DMS153 treated with DMSO at 0.1 percent for 48 hours (cell line): ENCODE results near the gene IQSEC3.
"Not testable (repeated sequence)": the region's sequence is repeated elsewhere in the genome, so short reads cannot be mapped to it uniquely, and the experiment has no call there.

Source experiments
- DNase-seq: peaks from one replicate; lab custom pipeline; 2025; ENCODE audit not compliant: unreplicated experiment; lab: John Stamatoyannopoulos, UW

IQSEC3 gene

DNA sequence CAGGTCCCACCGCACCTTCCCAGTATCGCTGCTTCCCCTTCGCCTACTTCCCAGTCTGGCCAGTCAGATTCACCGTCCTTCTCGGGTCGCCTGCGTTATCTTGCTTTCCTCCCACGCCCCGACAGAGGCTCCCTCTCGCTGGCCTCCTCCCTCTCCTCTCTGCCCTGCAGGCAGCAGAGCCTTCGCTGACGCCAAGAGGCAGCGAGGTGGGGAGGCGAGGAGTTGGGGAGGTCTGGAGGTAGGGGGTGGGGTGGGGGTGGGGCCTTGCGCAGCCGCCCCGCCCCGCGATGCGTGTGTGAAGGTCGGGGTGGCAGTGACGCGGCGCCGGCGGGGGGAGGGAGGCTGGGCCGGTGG is at the start of gene IQSEC3:
TSS of gene IQSEC3 (plus strand) at position 340 of the 354 bp plus-strand sequence. CDS start 116 bp downstream, outside the sequence.
- DNase-seq: not testable (repeated sequence)

DNA sequence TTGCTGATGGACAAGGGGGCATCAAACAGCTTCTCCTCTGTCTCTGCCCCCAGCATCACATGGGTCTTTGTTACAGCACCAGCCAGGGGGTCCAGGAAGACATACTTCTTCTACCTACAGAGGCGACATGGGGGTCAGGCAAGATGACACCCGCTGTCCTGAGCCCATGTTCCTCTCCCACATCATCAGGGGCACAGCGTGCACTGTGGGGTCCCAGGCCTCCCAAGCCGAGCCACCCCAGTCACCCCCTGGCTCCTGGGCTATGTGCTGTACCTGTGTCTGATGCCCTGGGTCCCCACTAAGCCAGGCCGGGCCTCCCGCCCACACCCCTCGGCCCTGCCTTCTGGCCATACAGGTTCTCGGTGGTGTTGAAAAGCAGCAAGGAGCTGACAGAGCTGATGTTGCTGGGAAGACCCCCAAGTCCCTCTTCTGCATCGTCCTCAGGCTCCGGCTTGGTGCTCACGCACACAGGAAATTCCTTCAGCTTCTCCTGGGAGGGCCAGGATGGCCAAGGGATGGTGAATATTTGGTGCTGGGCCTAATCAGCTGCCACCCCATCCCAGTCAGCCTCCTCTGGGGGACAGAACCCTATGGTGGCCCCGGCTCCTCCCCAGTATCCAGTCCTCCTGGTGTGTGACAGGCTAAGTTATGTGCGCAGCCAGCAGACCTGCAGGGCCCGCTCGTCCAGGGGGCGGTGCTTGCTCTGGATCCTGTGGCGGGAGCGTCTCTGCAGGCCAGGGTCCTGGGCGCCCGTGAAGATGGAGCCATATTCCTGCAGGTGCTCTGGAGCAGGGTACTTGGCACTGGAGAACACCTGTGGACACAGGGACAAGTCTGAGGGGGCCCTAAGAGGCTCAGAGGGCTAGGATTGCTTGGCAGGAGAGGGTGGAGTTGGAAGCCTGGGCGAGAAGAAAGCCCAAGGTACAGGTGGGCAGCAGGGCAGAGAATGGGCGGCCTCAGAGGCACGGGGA is 48.9 kb upstream of the IQSEC3 start:
- DNase-seq: not testable (repeated sequence)

DNA sequence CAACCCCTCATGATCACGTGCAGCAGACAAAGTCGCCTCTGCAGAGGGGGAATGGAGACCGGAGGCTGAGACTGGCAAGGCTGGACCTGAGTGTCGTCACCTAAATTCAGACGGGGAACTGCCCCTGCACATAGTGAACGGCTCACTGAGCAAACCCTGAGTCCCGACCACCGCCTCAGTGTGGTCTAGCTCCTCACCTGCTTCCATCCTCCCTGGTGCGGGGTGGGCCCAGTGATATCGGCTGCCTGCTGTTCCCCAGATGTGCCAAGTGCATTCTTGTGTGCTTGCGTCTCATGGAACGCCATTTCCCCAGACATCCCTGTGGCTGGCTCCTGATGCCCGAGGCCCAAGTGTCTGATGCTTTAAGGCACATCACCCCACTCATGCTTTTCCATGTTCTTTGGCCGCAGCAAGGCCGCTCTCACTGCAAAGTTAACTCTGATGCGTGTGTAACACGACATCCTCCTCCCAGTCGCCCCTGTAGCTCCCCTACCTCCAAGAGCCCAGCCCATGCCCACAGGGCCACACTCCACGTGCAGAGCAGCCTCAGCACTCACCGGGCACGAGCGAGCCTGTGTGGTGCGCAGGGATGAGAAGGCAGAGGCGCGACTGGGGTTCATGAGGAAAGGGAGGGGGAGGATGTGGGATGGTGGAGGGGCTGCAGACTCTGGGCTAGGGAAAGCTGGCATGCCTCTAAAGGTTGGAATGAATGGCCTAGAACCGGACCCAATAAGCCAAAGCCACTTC is 47.6 kb upstream of the IQSEC3 start:
- DNase-seq: not testable (repeated sequence)

DNA sequence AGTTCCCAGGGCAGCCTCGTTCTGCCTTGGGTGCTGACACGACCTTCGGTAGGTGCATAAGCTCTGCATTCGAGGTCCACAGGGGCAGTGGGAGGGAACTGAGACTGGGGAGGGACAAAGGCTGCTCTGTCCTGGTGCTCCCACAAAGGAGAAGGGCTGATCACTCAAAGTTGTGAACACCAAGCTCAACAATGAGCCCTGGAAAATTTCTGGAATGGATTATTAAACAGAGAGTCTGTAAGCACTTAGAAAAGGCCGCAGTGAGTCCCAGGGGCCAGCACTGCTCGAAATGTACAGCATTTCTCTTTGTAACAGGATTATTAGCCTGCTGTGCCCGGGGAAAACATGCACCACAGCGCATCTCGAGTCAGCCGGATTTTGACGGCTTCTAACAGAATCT is 46.7 kb upstream of the IQSEC3 start:
- DNase-seq: not testable (repeated sequence)

DNA sequence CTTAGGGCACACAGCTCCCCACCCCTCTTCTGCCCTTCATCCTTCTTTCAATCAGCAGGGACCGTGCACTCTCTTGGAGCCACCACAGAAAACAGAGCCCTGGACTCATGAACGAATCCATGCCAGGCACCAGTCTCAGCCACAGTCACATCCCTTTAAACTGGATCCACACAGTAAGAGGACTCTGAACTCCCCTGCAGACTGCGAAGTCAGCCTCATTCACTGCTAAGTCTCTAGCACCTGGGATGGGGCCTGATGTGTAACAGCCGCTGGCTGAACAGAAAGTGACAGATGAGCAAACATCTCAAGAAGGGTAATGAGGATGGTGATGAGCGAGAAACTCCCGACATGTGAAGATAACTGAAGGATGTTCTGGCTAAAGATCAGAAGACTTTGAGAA is 45.8 kb upstream of the IQSEC3 start:
- no peak for DNase-seq

DNA sequence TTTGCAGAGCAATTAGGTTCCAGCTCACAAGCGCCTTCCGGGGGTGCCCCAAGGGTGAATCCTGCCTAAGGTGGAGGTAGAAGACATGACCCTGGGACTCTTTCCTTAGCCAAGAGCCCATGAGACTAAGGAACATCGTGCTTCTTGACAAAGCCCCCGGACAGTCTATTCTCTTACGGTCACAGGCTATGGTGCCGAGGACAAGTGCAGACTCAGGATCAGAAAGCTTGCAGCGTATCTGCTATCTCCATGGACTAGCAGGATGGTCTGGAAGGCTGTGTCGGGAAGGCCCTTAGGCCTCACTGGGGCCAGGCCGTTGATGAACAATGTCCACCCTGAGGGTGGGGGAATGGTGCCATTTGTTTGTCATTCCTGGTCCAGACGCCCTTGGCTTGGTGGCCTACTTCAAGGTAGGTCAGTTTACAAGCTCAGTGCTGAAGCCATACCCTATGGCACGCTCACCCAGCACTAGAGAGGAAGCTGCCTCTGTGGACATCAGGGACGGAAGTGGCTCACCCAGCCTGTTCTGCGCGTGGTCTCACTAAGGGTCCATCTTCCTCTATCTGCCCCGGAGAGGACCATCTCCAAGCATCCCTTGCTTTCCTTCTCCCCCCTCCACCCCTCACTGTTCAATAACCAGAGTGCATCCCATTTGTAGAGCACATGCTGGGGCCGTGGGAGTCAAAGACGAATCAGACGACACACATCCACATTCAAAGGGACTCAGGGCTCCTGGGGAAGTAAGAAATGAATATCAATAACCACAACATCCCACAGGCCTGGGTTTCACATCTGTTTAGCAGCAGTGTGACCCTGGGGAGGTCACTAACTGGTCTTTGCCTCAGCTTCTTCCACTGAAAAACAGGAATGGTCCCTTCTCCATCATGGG is 45.0 kb upstream of the IQSEC3 start:
- DNase-seq: no peak

DNA sequence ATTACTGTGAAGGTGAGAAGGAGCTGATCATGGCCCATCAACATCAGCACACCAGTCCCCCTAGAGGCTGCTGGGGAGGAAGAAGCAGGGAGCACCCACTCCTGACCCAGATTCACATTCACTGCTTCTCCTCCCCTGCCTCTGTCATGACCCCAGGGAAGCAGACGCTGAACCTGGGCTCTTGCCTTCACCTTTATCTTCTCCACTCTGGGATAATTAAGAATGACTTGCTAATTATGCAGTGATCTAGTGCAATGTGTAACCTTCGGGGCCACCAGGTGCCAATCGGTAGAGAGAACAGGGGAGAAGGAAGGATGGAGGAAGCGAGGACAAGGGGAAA is 44.4 kb upstream of the IQSEC3 start:
- no peak for DNase-seq

DNA sequence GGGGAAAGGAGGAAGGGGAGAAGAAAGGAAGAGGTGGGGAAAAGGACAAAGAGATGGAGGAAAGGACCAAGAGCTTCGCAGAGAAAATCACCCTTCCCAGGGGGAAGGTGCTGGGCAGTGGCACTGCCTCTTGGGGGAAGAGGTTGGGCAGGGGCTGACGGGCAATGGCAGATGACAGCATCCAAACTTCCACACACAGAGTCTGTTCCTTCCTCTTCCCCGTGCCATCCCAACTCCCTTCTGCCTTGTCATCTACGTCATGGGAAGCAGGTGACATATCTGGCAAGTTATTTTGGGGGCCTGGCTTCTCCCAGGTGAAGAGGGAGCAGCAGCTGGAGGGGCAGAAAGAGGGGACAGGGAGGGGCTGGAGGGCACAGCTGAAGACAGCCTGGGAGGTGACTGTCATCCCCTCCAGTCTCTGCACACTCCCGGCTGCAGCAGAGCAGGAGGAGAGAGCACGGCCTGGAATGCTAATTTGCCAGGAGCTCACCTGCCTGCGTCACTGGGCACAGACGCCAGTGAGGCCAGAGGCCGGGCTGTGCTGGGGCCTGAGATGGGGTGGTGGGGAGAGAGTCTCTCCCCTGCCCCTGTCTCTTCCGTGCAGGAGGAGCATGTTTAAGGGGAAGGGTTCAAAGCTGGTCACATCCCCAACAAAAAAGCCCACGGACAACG is 43.9 kb upstream of the IQSEC3 start:
- no peak for DNase-seq

DNA sequence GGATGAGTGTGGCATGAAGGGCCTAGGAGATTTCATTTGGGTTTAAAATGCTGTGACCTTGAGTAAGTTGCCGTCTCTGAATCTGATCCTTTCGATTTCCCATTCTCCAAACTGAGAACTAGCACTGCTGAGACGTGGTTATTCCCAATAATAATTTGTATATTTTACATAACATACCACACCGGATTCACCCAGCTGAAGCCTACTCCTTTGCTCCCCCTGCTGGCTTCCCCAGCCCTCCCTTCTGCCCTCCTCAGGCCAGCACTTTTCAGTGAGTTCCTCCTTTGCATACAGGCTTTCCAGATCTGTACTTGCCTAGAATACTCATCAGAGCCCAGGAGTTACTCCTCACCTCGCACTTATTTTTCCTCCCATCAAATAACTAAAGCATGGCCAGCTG is 38.7 kb upstream of the IQSEC3 start:
- DNase-seq: not testable (repeated sequence)

DNA sequence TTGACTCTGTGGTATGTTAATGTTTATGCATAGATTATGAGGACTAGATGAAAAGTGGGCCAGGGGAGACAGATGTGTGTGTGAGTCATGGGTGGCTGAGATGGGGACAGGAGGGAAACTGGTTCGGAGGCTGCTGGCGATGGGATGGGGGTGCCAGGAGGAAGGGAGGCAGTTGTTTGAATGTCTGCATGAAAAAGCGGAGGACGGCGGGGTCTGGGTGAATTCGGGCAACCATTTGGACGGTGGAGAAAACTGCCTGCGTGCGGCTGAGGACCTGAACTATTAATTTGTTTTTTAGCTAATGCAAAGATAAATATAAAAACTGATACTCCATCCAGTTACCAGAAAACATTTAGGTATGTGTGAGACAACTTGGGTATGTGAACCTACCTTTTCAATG is 27.8 kb upstream of the IQSEC3 start:
- DNase-seq: not testable (repeated sequence)

DNA sequence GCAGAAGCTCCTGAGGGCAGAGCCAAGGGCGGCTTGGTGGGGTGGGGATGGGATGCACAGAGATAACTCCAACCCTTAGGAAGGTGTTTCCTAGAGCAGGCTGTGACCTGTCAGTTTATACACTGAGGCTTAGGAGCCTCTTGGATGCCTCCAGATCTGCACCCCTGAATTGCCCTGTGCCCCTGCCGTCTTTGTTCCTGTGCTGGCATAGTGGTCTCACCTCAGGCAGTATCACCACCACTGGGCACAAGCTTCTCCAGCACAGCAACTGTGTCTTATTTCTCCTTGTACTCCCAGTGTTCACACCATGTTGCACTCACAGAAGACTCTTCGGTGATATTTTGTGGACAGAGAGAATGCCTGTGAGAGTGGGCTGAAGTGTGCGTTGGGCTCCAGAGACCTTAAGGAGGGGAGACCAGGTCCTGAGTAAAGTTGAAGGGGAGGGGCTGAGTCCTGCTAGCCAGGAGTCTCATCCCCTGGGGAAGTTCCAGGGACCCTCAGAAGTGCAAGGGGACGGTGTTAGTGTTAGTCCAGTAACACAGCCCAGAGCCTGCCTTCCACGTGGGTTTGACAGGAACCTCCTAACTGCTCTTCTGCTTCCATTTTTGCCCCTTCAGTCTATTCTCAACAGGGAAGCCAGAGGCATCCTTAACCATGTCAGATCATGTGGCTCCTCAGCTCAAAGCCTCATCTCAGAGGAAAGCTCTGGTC is 26.9 kb upstream of the IQSEC3 start:
- DNase-seq: not testable (repeated sequence)

DNA sequence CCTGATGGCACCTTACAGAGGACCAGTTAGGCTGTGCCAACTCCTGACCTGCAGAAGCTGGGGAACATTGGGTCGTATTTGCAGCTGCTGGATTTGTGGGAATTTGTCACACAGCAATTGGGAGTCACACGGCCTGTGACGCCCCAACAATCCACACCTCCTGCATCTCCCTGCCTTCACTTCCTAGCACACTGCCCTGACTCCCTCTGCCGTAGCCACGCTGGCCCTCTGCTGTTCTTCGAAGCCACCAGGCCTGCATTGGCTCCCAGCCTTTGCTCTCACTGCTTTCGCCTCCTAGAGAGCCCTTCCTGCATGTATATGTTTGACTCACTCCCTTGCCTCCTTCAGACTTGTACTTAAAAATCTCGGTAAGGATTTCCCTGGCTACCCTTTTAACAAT is 22.2 kb upstream of the IQSEC3 start:
- not testable (repeated sequence) for DNase-seq

DNA sequence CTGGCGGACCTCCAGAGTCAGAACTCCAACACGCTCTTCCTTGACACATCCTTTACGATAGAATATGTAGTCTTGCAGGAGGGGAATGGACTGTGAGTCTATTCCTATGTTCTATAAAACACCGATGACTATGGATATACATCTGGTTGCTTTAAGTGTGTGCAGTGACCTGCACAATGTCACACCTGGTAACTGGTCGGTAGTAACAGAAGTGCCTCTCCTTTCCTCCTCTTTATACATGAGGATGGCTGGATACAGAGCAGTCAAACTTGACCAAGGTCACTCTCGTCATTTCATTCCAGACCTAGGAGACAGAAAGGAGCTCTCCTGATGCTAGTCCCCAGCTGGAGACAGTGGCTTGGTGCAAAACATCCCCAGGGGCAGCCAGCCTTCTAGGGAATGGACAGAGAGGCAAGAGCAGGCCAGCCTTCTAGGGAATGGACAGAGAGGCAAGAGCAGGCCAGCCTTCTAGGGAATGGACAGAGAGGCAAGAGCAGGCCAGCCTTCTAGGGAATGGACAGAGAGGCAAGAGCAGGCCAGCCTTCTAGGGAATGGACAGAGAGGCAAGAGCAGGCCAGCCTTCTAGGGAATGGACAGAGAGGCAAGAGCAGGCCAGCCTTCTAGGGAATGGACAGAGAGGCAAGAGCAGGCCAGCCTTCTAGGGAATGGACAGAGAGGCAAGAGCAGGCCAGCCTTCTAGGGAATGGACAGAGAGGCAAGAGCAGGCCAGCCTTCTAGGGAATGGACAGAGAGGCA is 21.2 kb upstream of the IQSEC3 start:
- not testable (repeated sequence) for DNase-seq

DNA sequence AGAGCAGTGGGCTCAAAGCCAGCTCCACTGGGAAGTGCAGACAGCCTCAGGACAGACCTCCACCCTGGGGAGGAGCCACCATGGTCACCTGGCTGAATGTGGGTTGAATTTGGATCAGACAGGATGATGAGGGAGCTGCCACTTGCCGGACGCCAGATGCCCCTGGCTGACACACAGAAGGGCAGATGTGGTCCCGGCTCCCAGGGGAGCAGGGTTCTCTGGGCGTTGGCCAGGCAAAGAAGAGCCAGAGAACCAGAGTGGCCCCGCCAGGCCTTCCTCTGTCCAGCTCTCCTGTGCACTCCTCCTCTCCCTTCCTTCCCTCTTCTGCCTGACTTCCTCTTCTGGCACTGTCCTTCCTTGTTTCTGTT is 20.6 kb upstream of the IQSEC3 start:
- not testable (repeated sequence) for DNase-seq

DNA sequence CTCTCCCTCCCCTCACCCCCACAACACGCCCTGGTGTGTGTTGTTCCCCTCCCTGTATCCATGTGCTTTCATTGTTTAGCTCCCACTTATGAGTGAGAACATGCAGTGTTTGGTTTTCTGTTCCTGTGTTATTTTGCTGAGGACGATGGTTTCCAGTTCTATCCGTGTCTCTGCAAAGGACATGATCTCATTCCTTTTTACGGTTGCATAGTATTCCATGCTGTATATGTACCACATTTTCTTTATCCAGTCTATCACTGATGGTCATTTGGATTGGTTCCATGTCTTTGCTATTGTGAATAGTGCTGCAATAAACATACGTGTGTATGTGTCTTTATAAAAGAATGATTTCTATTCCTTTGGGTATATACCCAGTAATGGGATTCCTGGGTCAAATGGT is 20.0 kb upstream of the IQSEC3 start:
- DNase-seq: not testable (repeated sequence)

DNA sequence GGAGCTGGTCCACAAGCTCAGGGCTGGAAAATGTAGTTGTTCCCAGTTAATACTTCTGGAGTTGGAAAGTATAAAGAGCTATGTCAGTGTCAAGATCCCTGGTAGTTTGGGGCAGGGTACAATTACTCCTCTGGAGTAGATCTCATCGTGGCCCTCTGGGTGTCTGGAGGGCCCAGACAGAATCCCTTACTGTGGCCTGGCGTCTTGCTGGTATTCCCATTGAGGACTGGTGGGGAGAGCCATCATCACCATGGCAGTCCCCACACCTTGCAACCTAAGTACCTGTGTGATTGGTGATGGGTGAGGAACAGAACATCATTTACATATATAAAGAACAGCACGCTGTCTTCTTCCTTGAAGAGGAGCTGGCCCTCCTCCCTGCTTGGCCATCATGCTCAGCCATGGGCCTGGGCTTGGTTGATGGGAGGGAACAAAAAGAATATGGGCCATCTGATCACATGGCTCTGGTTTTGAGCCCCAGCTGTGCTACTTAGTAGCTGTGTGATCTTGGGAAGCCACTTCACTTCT is 18.8 kb upstream of the IQSEC3 start:
- not testable (repeated sequence) for DNase-seq

DNA sequence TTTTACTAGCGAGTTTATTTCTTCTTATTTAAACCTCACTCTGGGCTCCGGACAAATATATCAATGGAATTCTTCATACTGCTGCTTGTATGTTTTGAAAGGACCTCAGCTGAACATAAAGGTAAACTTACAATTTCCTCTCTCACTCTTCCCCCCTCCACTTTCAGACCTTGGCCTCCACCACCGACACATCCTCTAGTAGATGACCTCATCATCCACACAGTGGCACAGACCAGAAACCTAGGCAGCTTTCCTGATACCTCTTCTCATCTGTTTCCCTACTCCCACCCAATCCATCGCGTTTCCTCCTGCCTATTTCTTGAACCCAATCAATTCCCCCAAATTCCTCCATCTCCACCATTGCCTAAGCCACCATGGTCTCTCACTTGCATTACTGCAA is 17.4 kb upstream of the IQSEC3 start:
- DNase-seq: not testable (repeated sequence)

DNA sequence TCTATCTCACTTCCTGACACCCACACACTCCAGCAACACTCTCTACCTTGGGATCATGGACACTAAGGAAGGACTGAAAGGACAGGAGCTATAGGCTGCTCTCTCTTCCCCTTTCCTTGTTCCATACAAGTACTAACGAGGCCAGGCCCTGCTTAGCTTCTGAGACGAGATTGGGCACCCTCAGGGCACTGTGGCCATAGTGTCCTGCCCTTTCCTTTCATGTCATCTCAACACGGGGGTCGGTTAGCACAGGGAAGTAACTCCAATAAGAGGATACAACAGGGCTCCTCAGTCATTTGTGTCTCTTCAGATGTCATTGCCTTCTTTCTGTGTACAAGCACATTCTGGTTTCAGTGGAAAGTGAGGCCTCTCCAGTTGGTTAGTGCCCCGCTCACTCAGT is 15.5 kb upstream of the IQSEC3 start:
- DNase-seq: not testable (repeated sequence)

DNA sequence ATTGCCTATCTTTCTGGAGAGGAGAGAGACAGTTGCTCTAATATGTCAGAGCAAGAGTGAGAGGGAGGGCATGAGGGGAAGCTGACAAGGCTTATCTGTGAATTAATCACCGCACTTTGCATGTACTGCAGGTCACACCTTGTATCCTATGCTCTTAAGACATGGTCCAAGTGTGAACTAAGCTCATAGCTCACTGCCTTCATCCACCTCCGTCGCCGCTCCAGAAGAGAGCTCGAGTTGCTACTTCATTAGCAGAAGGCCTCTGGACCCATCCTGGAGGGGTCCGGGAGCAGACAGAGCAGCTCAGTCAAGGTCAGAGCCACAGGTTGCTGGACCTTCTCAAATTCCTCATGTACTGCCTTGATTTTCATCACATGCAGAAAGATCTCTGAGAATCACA is 14.6 kb upstream of the IQSEC3 start:
- DNase-seq: not testable (repeated sequence)
